Activated effector memory CD4-positive, alpha-beta T cell treated with Interleukin-2 at 50 U/mL for 16 hours (primary cell): ENCODE data around the gene THSD7A.

ENCODE experiments used
- DNase-seq: peaks from one replicate; pipeline ENCODE4 v3.0.0-alpha.2; 2020

THSD7A gene

DNA sequence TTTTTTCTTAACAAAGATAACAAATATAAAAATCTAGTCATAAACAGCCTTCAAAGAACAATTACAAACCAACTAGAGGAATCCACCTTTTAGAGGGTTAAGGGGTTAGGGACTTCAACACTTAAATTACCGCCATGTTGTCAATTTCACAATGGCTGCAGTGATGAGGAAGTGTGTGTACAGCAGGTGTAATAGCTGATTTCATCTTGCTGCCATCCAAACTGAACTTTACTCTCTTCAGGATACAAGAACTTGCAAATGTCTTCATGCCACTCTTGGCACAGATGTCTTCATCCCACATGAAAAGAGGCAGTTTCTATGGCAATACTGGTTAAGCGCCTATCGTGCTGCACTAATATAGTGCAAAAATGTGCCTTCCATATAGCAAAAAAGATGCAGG, 457.4 kb downstream of the THSD7A start:
- DNase-seq: no peak

DNA sequence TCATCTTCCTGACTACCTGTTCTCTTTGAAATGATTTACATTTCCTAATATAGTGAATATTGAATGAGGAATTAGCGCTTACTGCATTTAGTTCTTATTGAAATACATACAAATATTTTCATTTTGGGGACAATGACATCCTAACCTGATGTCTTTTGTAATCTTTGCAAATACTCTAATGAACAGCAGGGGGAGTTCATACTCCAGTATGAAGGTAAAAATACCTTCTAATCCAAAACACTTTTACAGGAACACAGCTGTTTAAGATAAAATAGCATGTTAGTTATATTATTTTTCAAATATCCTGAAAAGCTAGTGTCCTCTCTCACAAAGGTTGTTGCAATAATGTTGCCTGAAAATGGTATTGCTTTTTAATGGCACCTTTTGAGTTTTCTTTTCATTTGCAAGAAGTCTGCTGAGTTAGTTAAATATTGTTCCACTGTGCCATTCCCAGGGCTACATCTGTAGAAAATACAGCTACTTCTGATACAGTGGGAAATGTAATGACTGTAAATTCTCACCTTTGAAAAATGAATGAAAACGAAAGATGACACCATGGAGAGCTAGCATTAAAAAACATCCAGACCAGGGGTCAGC, 458.4 kb downstream of the THSD7A start:
- no peak for DNase-seq

DNA sequence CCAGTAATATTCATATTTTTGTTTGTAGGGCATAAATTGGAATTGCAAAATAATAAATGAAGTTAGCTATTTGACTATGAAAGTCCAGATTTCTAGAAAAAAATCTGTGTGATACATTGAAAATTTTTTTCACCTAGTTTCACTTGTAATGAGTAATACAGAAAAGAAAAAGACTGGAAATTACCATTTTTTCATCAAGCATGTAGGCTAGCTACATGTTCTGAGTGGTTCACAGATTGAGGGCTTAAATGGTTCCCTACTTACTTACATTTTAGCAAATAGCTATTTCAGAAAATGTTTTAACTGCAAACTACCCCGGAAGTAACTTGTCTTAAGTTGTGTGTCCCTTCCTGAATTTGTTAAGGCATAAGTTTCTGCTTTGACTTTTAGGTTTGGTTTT, 462.3 kb downstream of the THSD7A start:
- DNase-seq: no peak

DNA sequence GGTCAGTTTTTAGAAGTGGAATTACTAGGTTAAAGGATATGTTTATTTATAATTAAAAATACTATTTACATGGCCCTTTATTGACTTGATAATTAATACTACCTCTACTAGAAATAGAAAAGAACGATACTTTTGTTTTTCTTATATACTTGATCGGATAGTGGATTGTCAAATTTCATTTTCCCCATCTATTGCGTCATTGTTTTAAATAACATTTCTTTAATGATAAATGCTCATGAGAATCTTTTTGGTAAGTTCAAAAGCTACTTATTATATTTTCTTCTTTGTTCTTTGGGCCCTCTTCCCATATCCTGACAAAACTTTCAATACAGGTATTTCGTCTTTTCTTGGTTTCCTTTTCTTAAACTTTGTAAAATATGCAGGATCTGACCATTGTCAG, 465.9 kb downstream of the THSD7A start:
- DNase-seq: no peak

DNA sequence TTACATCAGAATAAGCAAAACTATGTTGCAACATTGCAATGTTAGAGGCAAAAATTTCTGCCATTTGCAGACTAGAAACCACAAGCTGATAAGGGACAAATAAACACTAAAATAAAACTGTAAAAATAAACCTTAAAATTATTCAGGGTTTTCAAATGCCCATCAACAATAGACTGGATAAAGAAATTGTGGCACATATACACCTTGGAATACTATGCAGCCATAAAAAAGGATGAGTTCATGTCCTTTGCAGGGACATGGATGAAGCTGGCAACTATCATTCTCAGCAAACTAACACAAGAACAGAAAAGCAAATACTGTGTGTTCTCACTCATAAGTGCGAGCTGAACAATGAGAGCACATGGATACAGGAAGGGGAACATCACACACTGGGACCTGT, 473.4 kb downstream of the THSD7A start:
- no peak for DNase-seq

DNA sequence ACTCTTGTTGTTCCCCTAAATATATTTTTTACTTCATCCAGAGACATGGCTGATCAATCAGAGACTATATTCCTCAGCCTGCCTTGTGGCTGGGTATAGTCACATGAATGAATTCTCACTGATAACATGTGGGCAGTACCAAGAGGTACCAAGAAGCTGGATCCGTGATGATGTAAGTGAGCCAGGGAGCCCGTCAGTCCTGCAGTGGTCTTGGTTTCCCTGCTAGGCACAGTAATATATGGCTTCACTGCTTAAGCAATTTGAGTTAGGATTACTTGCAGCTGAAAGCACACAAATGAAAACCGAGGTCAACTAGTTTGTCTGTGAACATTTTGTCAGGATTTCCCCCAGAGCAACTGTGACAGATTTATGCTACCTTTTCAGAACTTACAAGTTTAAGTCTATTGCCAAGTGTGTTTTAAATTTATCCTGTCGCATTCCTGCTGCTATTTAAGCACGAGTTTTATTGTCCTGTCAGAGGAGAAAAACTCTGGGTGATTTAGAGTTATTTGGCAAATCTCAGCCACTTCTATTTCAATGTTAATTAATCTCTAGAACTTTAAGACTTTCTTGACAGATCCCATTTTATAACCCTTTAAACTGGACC, 476.5 kb downstream of the THSD7A start:
- DNase-seq: no peak

DNA sequence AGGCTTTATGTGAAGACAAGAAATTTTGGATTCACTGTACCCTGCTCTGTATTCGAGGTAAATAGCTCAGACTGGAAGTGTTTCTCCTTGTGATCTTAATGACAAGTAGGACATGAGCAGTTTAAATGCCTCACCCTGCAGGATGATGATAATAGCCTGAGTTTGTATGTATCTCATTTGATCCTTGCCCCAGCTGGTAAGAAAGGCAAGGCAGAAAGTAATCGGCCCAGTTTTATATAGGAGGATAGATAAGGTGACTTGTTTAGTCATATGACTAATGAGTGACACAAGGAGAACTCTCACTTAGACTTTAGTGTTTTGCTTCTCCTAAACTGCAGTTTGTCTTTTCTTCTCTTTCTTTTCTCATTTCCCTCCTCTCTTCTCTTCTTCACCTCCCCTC, 485.7 kb downstream of the THSD7A start:
- no peak for DNase-seq

DNA sequence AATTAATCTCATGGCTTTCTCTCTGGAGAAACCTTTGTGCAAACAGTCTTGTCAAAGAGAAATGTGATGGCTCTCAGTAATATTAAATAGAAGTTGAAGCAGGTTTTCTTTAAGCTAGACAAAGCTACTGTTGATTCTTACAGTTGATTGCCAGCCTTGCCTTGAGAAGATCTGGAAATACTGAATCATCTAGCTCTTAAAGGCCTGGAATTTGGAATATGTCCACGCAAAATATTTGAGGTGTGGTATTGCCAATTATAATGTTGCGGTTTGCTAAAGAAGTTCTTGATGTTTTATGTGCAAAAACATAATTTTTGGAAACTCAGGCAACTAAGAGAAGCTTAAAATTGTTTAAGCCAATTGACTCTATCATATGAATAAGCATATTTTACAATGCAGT, 486.4 kb downstream of the THSD7A start:
- DNase-seq: no peak

DNA sequence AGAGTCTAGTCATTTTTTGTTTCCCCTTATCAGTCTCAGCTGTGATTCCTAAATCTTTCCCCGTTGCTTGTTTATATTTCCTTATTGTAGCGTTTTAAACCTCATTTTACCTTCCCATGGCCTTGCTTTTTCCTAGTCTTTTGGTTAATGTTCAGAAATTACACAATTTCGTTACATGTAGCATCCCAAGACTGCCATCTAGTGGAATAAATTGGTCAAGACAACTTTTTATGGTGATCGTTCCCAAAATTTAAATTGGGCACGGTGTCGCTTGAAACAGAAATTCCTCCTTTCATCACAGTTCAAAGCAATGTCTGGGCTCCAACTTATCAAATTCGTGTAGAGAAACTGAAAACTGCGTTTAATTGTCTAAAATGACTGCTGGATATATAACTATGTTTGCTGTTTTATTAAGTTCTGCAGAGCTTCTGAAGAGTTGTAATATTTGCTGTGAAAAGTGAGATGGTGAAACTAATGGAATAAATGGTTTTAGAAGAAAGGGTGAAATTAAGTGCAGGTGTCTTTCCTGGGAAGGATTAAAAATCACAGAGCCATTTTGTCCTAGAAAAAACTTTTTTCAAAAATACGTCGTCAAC, 488.1 kb downstream of the THSD7A start:
- DNase-seq: no peak

DNA sequence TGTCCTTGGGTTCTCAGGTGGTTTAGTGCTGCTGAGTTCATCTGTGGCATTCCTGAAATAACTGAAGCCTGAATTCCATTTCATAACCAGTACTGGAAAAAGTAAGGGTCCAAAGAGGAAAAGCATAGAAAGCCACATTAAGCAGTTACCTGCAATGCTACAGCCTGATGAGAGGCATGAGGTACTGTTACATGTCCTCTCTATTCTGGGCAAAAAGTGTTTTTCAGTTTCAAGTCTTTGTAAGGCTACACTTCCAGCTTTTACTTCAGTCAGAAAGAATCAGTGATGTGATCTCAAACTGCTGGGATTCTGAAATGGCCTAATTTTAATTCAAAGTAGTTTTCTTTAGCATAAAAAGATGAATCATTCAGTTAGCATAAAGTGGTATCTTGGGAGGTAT, 488.9 kb downstream of the THSD7A start:
- DNase-seq: no peak

DNA sequence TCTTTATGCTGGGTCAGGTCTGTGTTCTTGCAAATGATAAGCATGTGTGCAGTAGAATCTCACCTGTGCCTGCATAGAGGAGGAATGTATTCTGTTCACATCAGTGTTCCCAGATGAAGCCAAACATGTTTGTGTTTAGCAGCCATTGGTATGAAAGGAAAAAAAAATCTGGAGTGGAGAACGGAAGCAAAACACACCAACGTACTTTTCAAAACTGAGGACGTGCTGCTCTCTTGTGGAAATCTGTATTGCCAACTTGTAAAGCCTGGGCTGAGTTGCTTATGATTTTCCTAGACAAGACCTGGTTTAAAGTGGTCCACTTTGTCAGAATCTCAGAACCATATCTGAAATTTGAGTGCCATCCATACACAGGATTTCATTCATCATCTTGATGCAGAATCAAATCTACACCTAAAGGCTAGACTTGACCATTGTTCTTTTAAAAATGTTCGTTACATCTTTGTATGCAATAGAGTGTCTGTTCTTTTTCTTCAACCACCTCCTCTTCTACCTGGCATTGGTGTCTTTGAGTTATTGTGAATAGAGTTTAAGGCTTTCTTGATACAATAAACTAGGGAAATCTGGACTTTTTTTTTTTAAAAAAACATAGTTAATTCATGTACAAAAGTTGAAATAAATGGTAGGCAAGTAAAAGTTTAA, 490.6 kb downstream of the THSD7A start:
- DNase-seq: no peak

DNA sequence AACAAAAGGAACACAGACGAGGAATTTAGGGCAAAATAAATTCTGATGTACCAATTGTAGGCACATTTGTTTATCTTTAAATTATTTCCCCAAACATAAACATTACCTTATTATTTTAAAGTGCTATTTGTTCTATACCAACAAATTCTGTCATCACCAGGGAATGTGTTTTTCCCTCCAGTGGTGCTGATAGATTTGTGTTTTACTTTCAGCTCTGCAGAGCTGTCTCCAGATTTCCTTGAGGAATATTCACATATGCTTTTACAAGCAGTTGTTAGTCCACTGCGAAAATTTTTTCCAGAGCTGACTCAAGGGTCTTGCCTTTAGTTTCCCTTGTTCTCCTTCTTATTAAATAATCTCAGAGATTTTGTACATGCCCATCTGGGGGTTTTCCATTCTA, 495.6 kb downstream of the THSD7A start:
- DNase-seq: no peak

DNA sequence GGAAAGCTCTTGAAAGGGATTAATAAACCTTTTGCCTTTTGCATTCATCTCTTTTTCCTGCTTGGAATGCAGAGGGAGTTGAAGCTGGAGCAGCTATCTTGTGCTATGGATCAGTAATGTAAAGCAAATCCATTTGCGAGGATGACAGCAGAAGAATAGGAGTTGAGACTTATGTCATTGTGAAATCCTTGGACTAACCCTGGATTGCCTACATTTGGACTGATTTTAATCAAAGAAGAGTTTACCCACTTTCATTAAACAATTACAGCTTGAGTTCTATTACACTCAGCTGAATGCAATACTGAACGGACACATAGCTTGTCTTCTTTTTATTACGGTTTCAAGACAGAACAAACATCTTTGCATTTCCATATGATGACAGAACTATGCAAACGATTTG, 496.1 kb downstream of the THSD7A start:
- no peak for DNase-seq

DNA sequence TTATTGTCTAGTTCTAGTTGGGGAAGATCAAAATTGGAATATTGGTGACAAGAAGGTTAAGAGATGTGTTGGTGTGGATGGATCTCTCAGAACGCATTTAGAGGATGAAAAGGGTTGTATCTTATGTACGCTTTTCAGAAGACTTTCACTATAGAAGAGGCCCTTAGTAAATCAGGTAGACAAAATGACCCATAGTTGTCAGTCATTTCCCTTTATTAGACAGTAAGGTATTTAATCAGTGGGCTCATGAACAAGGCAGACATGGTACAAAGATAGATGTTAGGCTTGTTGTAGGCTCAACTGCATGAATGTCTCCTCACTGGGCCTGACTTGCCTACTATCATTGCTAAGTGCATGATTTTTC, 499.2 kb downstream of the THSD7A start:
- DNase-seq: no peak

DNA sequence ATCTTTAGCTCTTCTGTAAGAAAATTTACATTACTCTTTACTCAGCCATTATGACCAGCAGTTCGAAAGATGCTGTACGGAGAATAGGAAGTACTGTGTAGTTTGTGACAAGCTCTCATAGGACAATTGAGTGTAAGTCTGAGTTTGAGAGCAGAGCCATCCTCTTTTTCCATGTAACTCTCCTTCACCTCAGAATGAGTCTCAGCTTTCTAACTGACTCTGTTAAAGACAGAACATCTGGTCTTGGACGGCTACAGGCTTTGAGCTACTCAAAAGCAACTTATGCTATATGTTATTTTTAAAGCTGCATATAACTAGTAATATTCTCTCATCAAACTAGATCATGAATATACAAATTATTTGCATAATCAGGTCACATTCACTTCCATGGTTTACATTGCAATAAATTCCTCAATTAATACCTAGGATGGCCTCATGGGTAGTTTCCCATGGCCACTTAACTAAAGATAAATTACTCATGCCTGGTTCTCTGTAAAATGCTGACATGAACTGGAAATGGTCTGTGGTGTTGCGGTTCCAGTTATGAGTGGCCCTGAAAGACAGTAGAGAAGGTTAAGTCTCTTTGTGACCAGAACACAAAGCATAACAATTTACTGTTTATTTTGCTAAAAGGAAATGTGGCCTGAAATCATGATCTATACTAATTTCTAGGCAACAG, 499.7 kb downstream of the THSD7A start:
- no peak for DNase-seq

DNA sequence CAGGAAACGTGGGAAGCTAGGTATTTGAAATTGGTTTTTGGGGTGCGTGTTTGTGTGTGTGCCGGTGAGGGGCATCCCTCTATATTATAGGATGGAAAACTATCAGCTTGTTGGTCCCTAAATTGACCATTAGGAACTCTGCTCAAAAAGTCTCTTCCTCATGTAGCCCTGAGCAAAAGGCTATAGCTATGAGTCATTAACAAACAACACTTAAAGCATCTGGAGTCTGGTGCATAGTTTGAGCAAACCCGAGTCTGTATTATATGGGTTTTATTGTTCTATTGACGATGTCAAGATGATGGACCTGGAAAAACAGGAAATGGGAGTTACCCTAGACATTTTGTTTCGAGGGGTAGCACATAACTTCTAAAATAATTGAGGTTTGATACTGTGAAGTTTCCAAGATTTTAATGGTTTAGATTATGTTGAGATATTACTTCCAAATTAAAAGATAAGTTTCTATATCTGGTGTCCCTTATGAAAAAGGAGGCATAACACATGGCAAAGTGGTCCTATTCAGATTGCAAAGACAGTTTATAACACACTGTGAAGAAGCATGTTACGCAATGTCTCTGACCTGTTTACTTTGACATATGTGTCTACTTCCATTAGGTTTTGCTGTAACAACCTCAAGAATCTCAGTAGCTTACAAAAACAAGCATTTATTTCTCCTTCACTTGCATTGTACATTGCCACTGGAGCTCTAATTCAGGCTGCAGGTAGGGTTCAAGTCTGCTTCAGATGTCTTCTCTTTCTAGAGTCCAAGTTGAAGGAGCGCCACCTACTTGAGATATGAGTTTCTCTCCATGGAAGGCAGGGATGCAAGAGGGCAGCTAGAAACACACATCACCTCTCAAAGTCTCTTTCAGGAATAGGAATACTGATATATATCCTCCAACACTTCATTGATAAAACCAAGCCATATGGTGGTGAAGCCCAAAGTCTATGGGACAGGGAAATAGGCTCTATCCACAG, 500.6 kb downstream of the THSD7A start:
- DNase-seq: no peak

DNA sequence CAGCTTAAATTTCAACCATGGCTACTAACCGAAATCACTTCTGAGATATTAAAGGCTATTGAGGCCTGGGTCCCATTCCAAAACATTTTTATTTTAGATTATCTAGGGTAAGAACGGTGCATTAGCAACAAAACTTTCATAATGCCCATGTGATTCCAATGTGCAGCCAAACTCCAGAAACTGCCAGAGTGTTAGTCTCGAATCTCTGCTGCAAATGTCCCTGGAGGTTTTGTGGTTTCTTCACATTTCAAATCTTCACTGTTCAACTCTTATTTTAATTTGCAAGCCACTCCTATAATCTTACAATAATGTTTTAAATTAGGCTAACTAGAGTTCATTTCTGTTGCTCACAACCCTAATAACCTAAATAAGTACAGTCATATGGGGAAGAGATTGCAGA, 501.3 kb downstream of the THSD7A start:
- no peak for DNase-seq

DNA sequence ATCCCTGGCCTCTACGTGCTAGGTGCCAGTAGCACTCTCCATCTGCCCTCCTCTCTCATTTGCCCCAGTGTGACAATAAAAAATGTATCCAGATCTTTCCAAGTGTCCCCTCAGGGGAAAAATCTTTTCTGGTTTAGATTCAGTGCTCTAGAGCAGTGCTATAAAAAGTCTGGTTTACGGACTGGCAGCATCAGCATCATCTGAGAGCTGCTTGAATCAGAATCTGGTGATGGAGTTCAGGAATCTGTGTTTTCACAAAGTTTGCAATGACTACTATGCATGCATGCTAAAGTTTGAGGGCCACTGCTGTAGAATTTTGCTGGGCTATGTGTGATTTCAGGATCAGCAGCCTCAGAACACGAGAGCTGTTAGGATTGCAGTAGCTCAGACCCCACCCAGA, 501.8 kb downstream of the THSD7A start:
- no peak for DNase-seq

DNA sequence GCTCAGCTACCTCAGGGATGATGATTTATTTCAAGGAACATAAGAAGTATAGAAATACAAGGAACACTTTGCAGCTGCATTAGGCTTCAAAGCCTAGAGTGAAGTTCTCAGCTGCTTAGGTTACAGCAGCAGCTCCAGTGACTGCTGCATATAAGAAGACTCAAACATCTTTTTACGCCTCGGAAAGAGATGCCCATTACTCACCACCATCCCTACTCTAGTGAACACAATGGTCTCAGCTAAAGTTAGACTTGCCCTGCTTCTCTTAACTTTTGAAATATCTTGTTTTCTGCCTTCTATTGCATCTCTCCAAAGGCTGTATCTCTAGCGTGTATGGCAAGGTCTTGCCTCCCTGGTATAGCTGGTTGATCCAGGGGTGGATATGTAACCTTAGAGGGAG, 502.4 kb downstream of the THSD7A start:
- no peak for DNase-seq

DNA sequence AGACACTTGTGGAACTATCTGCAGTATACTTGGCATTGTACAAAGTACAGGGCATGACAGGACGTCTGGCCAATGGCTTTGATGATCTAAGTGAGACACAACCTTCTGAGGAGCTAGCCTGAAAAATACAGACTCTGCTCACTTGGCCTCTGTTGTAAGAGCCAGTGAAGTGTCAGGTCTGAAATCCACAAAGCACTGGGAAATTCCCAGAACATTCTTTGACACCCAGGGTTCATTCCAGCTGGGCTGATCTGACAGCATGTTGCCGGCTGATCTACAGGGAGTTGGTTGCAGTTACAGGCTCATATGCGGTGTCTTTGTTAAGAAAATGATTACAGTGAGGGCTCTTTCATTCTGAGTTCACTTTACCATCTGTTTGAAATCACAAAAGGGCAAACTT, 503.7 kb downstream of the THSD7A start:
- no peak for DNase-seq

DNA sequence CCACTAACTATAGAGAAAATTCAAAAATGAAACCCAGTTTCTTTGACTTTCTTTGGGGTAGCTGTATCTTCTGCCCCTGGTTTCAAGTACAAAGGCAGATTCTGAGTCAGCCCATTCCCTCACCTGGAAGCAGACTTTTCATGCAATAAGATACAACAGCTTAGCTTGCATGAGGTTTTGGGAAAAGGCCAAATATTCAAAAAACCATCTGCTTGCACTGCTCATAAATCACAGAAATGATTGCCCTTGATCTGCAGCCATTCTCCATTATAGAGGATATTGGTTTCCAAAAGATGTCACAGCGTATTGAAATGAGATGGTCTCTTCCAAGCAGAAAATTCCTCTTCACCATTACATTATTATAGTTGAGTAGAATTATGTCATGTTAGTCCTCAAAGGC, 504.4 kb downstream of the THSD7A start:
- DNase-seq: no peak
